ENCODE data around the gene DYRK1A.
"Not testable (repeated sequence)": the region's sequence is repeated elsewhere in the genome, so short reads cannot be mapped to it uniquely, and the experiment has no call there.

Gene DYRK1A

DNA sequence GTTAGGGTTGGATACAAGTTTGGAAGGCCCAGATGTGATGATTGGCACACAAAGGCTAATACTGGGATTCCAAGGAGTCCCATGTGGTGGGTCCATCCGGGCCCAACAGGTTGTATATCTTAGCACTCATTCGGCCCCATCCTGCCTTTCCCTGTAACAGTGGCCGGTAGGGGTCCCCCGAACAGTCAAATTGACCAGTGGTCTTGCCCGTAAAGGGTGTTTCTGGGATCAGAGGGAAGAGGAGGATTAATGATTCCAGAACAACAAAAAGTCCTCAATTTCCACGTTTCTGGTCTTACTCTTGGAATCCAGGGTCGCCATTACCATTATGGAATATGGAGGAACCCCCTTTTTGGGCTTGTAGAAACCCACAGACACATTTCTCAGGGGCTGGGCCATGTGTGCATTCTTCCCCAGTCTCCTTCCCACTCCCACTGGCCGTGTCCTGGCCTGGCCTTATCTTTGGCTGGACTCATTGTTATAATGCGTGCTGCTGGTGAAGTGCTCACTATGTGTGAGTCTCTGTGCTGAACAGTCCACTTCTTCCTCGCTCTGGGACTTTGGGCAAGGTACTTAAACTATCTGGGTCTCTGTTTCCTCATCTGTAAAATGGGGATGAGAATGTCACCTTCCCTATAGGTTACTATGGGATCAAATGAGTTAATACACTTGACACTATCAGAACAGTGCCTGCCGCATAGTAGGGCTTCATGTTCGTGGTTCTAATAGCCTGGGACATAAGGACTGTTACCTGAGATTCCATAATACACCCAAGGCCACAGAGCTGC lies 161.8 kb downstream of the DYRK1A start:
- no peak for DNase-seq (ENCODE audit: low read depth)

DNA sequence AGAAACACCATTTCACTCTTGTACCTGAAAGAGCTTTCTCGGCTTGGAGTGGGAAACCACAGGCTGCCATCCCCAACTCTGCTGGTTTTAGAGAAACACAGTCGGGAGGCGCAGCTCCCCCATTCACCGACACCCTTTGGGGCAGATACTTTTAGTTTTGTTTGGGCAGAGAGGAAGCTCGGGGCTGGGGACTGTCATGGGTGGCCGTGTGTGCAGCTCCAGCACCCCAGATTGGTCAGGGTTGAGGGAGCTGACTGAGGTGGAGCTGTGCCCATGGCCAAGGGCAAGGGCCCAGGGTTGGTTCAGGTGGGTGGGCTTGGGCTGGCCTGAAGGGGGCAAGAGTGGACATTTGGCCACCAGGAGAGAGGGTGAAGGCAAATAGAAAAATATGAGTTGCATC lies 163.1 kb downstream of the DYRK1A start:
- DNase-seq (ENCODE audit: low read depth) = no peak

DNA sequence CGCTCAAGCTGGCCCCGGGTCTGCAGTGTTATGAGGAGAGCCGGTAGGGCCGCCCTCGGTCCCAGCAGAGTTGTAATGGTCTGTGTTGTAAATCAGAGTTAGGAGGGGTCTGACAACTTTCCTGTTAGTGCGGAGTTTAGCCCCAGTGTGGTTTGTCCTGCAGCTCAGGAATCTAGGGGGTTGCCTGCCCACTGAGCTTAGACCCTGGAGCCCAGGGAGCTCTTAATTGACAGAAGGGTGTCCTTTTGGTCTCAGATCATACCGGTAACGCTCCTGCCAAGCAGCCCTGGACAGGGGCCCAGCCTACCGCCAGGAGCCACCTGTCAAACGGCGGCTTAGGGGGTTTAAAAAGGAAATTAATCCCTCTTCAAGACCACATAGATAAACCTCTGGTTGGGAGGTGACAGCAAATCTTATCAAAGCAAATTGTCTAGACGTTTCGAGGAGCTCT lies 164.4 kb downstream of the DYRK1A start:
- DNase-seq (ENCODE audit: low read depth) = no peak

DNA sequence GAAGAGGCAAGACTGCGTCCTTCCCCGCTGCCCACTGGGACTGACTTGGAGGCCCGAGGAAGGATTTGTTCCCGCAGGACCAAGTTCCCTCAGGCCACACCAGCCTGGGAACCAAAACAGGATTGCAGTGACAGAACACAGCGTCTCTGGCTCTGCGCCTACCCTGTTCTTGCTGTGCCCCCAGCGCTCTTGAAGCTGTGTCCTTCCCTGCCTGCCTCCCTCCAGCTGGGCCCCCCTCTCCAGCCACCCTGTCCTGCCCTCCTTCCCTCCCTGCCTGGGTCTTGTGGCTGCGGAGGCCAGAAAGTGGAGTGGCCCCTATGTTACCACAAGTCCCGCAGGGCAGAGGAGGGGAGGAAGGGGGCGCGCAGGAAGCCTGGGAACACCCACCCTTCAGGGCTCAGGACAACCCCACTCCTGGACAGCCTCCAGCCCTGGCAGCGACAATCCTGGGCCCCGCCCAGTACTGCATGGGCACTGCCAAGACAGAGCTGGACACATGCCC lies 164.9 kb downstream of the DYRK1A start:
- DNase-seq (ENCODE audit: low read depth) = no peak

DNA sequence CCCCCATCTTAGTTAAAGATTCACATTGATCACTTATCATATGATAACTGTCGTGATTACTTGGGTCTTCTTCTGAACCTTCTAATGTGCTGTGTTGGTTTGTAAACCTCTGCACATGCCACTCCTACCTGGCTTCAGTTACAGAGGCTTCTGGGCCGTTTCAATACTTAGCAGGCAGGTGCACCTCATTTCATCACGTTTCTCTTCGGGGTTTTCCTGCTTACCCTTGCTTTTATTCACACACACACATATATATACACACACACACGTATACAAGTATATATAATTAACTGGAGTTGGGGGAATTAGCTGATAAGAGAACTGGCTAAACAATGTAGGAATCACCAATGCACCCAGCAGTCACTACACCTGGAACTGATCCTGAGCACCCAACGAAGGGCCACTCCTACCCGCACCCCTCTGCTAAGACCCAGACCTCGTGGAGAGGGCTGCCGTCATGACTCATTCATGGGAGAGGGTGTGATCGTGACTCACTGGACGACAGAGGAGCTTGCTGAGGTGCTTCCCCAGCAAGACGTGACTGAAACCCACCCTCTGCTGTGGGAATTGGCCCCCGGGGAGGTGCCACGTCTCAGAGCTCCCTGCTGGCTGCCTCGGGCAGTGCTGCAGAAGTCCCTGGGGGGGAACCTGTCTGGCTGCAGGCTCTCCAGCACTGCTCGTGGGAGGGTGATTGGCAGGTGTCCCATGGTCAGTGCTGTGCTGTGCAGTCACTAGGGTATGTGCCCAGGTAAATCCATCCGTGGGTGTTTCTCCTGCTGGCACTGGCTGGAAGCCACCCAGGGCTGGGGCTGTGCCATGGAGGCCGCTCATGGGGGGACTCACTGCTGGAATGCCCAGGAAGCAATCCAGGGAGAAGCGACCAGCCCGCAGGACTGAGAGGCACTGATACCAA lies 166.6 kb downstream of the DYRK1A start:
- no peak for DNase-seq (ENCODE audit: low read depth)

DNA sequence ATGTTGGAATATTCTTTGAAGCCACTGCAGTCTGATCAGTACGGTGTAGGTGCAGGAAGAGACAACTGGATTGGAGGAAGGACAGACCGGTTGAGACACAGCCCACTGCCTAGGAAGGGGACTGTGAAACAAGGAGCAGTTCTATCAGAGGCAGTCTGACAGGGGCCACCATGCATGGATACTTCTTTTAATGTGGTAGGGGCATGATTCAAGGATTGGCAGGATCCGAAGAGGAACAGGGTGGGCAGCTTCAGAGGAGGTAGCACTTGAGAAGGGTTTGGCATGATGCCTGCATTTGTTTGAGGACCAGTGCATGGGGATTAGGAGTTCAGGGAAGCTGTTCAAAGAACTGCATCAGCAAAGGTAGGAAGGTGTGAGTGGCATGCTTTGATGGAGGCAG lies 167.9 kb downstream of the DYRK1A start:
- DNase-seq (ENCODE audit: low read depth) = no peak

DNA sequence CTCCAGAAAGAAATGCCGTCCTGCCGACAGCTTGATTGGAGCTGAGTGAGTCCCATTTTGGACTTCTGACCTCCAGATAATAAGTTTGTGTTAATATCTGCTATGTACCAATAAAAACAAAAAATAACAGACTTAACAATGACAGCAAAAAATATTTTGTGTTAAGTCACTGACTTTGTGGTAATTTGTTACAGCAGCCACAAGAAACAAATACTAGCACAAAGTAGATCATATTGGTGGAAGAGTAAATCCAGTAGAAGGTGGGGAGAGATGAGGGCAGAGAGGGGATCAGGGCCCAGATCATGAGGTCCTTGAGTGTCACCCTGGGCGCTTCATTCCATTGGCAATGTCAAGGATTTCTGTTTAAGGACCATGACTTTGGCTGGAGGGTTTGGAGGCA lies 168.6 kb downstream of the DYRK1A start:
- no peak for DNase-seq (ENCODE audit: low read depth)

DNA sequence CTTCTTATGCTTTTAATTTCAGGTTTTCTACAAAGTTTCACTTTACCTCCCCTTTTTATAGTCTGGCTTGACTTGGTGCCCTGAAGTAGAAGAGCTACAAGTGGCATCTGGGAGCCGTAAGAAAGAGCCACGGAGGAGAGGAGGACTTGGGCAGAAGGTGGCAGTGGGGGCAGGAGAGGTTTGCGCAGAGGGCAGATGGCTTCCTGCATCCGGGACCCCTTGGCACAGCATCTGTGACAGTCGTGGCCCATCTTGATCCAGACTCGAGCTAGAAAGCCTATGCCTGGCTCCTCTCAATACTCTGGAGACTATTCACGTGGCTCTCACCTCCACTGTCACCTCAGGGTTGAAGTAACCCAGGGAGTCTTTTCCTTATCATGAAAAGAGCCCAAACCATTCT lies 169.1 kb downstream of the DYRK1A start:
- no peak for DNase-seq (ENCODE audit: low read depth)

DNA sequence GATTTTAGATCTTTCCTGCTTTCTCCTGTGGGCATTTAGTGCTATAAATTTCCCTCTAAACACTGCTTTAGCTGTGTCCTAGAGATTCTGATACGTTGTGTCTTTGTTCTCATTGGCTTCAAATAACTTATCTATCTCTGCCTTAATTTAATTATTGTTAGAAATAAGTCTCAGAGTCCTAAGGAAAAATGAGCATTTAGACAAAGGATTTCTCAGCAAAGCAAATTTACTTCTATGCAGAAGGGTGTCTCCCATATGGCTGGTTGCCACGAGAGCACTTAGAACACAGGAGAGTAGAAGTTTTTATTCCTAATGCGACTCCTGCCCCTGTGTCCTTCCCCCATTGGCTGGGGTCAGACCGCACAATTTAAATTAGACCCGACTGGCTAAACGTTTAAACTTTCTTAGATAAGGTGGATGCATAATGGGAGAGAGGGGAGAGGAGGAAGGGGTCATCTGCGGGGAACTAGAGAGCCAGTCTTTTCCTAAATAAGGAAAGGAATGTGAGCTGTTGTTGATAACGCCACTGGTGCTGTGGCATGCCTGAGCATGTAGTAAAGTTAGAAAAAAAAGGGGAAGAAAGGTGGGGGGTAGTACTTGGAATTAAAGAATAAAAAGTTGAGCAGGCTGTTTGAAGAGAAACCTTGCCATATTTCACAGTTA lies 170.2 kb downstream of the DYRK1A start:
- no peak for DNase-seq (ENCODE audit: low read depth)

DNA sequence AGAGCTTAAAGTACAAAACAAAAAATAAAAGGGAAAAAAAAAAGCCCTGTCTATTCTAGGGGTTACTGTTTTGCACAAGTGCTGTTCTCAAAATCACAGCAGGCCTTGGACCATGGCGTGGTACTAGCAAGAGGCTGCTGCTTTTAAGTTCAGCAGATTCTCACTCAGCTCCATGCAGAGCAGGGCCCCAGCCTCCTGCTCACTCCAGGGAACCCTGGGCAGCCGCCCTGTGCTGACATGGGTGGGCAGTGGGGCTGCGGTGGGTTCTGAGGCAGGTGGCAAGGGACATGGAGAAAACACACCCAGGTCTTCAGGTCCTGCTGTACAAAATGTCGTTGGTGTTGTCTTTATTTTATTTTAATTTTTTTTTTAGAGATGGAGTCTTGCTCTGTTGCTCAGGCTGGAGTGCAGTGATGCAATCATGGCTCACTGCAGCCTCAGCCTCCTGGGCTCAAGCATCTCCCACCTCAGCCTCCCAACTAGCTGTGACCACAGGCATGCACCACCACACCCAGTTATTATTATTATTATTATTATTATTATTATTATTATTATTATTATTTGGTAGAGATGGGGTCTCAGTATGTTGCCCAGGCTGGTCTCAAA lies 170.9 kb downstream of the DYRK1A start:
- no peak for DNase-seq (ENCODE audit: low read depth)

DNA sequence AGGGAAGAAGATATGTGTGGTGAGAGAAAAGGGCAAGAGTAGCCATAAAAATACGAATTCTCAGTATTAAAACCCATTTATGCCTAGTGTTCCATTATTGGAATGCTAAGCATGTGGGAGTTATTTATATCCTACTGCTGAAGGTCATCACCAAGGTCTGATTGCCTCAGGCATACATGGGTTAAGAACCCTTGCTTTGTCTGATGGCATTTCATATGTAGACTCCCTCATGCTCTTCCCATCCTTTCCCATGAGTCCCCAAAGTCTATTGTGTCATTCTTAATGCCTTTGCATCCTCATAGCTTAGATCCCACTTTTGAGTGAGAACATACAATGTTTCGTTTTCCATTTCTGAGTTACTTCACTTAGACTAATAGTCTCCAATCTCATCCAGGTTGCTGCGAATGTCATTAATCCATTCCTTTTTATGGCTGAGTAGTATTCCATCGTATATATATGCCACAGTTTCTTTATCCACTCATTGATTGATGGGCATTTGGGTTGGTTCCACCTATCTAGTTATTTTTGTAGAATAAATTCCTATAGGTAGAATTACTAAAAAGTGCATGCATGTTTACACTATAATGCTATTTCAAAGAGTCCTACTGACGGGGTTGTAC lies 172.5 kb downstream of the DYRK1A start:
- DNase-seq (ENCODE audit: low read depth) = no peak

DNA sequence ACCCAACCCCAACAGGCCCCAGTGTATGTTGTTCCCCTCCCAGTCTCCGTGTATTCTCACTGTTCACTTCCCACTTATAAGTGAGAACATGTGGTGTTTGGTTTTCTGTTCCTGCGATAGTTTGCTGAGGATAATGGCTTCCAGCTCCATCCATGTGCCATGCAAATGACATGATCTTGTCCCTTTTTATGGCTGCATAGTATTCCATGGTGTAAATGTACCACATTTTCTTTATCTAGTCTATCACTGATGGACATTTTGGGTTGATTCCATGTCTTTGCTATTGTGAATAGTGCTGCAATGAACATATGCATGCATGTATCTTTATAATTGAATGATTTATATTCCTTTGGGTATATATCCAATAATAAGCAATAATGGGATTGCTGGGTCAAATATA lies 174.6 kb downstream of the DYRK1A start:
- not testable (repeated sequence) for DNase-seq (ENCODE audit: low read depth)

DNA sequence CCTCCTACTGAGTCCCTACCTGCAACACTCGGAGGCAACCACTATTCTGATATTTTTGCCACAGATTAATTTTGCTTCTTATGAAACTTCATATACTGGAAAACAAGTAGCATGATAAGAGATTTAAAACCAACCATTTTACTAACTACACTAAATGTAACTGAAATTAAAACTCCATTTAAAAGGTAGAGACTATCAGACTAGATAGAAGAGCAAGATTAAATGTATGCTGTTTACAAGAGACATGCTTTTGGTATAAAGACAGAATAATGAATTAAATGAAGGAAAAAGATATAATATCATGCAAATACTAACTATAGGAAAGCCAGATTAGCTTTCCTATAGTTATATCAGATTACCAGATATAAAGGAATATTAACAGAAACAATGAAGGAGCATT lies 175.9 kb downstream of the DYRK1A start:
- DNase-seq (ENCODE audit: low read depth) = no peak

DNA sequence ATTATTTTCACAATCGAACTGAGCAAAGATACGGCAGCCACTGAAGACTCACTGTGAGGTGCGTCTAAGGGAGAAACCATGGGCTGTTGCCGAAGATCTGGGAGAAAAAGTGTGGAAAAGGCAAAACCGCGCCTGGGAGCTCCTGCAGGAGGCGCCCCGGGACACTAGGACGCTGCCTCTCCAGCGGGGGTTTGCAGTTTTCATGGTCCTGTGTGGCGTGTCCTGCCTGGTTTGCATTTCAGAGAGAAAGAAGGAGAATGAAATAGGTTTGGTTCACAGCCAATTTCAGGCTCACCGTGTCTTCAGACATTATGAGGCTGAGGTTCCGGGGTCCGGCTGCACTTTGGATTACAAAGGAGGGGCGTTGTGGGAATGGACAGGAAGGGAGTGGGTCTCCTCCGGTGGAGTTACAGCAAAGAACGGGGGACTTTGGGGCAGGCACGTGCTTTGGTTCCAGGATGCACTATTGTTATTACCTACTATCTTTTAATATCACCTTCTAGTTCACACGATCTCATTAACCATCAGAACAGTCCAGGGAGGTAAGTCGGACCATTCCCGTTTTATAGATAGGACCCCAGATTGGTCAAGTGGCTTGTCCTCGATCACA lies 179.8 kb downstream of the DYRK1A start:
- DNase-seq (ENCODE audit: low read depth) = no peak

DNA sequence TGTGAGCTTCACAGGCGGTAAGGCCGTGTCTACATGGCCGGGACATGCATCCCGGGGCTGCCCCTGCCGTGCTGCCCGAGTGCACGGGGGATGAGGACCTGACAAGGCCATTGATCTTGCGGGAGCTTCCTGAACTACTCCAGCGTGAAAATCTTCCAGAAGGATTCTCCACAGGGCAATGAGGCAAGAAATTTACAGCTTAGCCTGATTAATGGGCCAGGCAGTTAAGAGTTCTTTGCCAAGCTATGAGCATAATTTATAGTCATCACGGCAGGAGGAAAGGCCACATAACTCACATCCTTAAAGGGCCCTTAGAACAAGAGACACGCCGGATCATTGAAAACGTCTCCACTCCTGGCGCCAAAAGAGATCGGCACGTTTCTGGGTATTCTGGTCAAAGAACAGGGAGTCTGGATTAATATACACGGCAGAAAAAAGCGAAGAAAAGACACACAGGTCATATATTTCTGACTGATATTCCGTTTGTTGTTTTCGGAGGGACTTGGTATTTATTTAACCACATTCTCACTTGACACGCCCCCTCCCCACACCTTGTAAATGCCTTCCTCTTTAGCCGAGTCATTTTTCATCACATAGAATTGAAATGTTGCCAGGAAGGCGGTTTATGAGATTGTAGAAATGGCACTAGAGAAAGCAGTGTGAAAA lies 180.5 kb downstream of the DYRK1A start:
- no peak for DNase-seq (ENCODE audit: low read depth)

DNA sequence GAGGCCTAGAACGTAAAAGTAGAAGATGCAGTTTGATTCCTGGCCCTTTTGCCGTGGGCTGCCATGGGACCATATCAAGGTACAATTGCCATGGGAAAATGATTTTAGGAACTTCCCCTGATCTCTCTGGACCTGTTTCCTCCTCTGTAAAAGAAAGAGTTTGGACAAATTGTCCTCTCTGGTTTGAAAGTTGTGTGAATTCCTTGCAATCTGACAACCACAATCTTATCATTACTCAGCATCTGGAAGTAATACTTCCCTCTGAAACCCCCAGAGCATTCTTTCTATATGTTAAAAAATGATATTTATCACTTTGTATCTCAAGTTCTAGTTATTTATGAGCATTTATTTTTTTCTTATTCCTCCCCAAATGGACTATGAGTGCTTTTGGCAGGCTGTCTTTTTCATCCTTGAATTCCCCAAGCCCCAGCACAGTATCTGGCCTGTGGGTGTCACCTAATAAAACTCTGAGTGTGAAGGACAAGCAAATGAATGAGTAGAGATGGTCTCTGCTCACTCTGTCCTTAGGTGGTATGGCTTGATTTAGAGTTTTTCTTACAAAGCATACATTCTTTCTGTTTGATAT lies 181.1 kb downstream of the DYRK1A start:
- DNase-seq (ENCODE audit: low read depth) = no peak

DNA sequence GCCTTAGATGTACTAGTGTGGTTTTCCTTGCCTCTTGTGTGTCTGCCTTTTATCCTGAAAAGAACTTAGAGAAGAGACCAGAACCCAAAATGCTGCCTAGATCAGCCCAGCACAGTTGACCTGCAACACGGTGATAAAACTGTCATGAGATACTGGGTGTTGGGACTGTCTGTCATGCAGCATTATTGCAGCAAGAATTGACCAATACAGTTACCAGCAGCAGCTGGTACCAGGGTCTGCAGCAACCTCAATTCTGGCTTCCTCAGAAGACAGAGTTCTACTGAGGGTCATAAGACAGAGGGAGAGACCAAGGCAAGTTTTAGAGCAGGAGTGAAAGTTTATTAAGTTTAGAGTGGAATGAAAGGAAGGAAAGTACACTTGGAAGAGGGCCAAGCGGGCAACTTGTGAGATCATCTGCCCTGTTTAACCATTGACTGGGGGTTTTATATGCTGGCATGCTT lies 182.0 kb downstream of the DYRK1A start:
- no peak for DNase-seq (ENCODE audit: low read depth)

DNA sequence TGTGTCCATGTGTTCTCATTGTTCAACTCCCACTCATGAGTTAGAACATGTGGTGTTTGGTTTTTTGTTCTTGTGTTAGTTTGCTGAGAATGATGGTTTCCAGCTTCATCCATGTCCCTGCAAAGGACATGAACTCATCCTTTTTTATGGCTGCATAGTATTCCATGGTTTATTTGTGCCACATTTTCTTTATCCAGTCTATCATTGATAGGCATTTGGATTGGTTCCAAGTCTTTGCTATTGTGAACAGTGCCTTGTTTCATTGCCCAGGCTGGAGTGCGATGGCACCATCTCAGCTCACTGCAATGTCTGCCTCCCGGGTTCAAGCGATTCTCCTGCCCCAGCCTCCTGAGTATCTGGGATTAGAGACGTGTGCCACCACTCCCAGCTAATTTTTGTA lies 183.2 kb downstream of the DYRK1A start:
- DNase-seq (ENCODE audit: low read depth) = not testable (repeated sequence)

DNA sequence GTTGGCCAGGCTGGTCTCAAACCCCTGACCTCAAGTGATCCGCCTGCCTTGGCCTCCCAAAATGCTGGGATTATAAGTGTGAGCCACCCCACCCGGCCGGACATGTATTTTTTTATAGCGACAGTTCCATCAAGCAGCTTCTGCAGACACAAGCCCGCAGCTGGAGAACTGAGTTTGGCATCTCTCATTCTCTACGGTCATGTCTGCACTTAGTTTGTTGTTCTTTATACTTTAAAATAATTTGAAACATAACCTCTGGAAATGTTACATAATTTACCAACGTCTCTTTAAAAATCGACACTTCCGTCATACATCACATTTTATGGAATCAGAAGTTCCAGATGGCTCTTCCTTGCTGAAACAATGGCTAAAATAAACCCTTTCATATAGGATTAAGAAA lies 183.6 kb downstream of the DYRK1A start:
- no peak for DNase-seq (ENCODE audit: low read depth)
